Thoracic aorta (tissue), 2 donors: ENCODE measurements around the gene COL11A1. TPM values are rescaled to one million over a fixed set of nuclear protein-coding genes. Genes with fewer than 3 reads are reported as not detected.

Experiments used
- ATAC-seq: fragments of 150-250 bp; one replicate; pipeline ENCODE4 v1.8.0; 2017; ENCODE audit warnings: low read depth; ENCODE audit not compliant: insufficient number of reproducible peaks, low FRiP score
- DNase-seq: peaks from one replicate; pipeline ENCODE4 v3.0.0-alpha.2; 2020; ENCODE audit warnings: low spot score
- H3K27ac ChIP-seq, 2 donors: fragments of 200-600 bp; sonication (generic); 1 replicate in 1 of 2; 2 replicates in 1 of 2; pipeline ENCODE4 v1.5.1; 2016; ENCODE audit warnings: mild to moderate bottlenecking in 2 of 2, moderate library complexity in 2 of 2
- H3K27me3 ChIP-seq: fragments of 200-600 bp; sonication (generic); replicated peaks from 2 replicates; pipeline ENCODE4 v1.6.0; 2016; ENCODE audit warnings: mild to moderate bottlenecking; ENCODE audit not compliant: insufficient read depth
- H3K36me3 ChIP-seq: fragments of 200-600 bp; sonication (generic); one replicate; pipeline ENCODE4 v1.5.1; 2016
- H3K4me1 ChIP-seq, 2 donors: fragments of 200-600 bp; sonication (generic); 1 replicate in 1 of 2; 2 replicates in 1 of 2; pipeline versions ENCODE4 v1.5.1 to v1.6.0; 2016; ENCODE audit warnings: low read depth in 2 of 2, mild to moderate bottlenecking in 1 of 2; ENCODE audit not compliant: control insufficient read depth in 1 of 2
- H3K4me3 ChIP-seq: fragments of 200-600 bp; sonication (generic); 2 replicates; pipeline ENCODE4 v1.5.1; 2016; ENCODE audit warnings: mild to moderate bottlenecking
- H3K9me3 ChIP-seq: fragments of 200-600 bp; sonication (generic); 2 replicates; pipeline ENCODE4 v1.5.1; 2016
- total RNA-seq, 2 donors: library from RNA; depleted of rRNA; stranded (reverse); fragments of >200 nt; gene quantifications; one replicate each; pipeline versions ENCODE4 v1.1.0 to v1.2.3, GENCODE V29; 2016
- TF ChIP-seq, protein P1 (sequence below): fragments of 200-600 bp; sonication (generic); IDR thresholded peaks from one replicate; pipeline ENCODE4 v1.5.1; 2019; ENCODE audit warnings: antibody characterized with exemption

Gene COL11A1
- total RNA-seq, 2 donors from 2014 or later: 0.07 TPM; not detected in 1

DNA sequence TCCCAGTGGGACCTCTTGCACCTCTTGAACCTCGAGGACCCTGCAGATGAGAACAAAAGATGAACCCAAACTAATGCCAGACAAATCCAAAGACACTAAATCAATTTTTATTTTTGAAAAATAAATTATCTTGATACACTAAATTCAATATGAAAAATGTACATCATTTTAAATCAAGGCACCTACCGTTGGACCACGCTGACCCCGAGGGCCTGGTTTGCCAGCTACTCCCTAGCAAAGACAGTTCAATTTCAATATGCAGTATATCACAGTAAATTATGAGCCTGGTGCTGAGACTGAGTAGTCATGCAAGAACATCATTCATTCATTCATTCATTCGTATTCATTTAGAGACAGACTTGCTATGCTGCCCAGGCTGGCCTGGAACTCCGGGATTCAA lies 129.4 kb downstream of the COL11A1 start:
- no peak for ATAC-seq
- TF ChIP-seq, protein P1, sequence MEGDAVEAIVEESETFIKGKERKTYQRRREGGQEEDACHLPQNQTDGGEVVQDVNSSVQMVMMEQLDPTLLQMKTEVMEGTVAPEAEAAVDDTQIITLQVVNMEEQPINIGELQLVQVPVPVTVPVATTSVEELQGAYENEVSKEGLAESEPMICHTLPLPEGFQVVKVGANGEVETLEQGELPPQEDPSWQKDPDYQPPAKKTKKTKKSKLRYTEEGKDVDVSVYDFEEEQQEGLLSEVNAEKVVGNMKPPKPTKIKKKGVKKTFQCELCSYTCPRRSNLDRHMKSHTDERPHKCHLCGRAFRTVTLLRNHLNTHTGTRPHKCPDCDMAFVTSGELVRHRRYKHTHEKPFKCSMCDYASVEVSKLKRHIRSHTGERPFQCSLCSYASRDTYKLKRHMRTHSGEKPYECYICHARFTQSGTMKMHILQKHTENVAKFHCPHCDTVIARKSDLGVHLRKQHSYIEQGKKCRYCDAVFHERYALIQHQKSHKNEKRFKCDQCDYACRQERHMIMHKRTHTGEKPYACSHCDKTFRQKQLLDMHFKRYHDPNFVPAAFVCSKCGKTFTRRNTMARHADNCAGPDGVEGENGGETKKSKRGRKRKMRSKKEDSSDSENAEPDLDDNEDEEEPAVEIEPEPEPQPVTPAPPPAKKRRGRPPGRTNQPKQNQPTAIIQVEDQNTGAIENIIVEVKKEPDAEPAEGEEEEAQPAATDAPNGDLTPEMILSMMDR: no peak
- H3K9me3 ChIP-seq: no peaks in the 10 kb centered on the region
- H3K27ac ChIP-seq: no peak overlapping the region
- no peaks in the 10 kb centered on the region for H3K36me3 ChIP-seq
- H3K27me3 ChIP-seq: no peaks in the 10 kb centered on the region
- no peaks in the 10 kb centered on the region for H3K4me1 ChIP-seq
- H3K4me3 ChIP-seq: no peak overlapping the region
- DNase-seq: no peak

DNA sequence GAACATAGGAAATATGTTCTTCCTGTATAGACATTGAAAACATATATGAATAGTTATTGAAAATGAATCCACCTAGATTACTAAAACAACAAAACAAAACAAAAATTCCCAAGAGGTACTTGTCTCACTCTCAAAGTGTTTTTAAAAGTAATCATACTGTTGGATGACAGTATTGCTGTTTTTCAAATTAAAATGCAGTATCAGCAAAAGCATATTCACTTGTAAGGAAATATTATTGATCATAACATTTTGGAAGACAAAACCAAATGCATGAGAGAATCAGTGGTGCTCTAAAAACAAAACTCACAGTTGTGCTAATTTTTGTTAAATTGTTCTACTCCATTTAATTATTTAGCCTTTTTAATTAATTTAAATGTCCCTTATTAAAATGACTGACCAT lies 131.0 kb downstream of the COL11A1 start:
- no peaks in the 10 kb centered on the region for H3K27me3 ChIP-seq
- H3K4me3 ChIP-seq: no peak overlapping the region
- no peak overlapping the region for H3K27ac ChIP-seq
- ATAC-seq: no peak
- no peaks in the 10 kb centered on the region for H3K4me1 ChIP-seq
- no peaks in the 10 kb centered on the region for H3K36me3 ChIP-seq
- no peaks in the 10 kb centered on the region for H3K9me3 ChIP-seq
- DNase-seq: no peak
- TF ChIP-seq, protein P1: no peak

DNA sequence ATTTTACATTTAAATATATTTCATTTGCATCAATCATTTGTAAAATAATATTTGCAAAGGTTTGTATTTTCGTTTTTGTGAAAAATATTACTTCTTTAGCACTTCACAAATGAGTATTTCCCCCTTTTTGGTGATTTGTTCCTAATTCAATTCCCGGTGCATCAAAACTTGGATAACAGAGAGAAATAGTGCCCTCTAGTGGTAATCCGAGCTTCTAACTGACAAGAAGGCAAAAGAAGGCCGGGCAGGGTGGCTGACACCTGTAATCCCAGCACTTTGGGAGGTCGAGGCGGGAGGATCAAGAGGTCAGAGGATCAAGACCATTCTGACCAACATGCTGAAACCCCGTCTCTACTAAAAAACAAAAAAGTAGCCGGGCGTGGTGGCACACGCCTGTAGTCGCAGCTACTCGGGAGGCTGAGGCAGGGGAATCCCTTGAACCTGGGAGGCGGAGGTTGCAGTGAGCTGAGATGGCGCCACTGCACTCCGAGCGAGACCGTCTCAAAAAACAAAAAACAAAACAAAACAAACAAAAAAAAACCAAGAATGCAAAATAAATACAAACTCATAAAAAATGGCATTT lies 137.7 kb downstream of the COL11A1 start:
- ATAC-seq (no peak), DNase-seq (no peak)
- H3K4me1 ChIP-seq: no peaks in the 10 kb centered on the region
- no peaks in the 10 kb centered on the region for H3K9me3 ChIP-seq
- H3K36me3 ChIP-seq: no peaks in the 10 kb centered on the region
- H3K27ac ChIP-seq: no peak overlapping the region
- no peak overlapping the region for H3K4me3 ChIP-seq
- TF ChIP-seq, protein P1: peak; percentile 31
- H3K27me3 ChIP-seq: no peaks in the 10 kb centered on the region

DNA sequence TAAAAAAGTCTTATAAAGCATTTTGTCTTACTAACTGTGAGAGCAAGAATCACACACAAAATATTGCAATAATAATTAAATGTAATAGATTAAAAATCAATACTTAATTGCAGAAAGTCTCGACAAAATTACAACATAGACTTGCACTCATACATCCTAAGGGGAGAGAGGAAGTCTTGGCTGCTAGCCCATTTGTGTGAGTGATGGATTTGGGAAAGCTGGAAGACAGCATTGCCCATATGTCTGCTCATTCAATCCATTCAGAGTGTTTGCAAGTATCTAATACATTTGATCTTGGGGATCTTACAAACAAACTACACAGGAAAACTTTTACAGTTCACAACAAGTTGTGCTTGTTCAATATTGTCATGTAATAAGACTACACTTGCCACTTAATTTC lies 140.5 kb downstream of the COL11A1 start:
- TF ChIP-seq, protein P1: no peak
- no peak overlapping the region for H3K4me3 ChIP-seq
- H3K4me1 ChIP-seq: no peaks in the 10 kb centered on the region
- H3K27me3 ChIP-seq: no peaks in the 10 kb centered on the region
- DNase-seq (no peak), ATAC-seq (no peak)
- no peaks in the 10 kb centered on the region for H3K9me3 ChIP-seq
- H3K27ac ChIP-seq: no peak overlapping the region
- H3K36me3 ChIP-seq: no peaks in the 10 kb centered on the region

DNA sequence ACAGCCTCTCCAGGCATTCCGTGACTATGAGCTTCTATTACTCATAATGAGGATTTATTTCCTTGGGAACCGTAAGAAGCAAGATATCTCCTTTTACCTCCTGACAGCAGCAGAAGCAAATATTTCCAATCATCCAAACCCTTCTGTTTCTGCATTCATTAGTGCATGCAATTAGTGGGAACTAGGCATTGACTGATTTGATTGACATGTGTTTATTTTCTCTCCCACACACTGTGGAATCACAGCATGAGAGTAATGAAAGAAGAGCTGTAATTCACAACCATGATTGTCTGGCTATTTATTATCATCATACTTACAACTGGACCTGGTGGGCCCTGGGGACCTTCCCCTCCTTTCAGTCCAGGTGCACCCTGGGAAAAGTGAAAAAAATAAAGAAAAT lies 146.8 kb downstream of the COL11A1 start:
- Histone ChIP-seq H3K9me3 (no peaks in the 10 kb centered on the region), H3K4me1 (no peaks in the 10 kb centered on the region), H3K36me3 (no peaks in the 10 kb centered on the region), H3K27me3 (no peaks in the 10 kb centered on the region), H3K27ac (no peak overlapping the region), H3K4me3 (no peak overlapping the region)
- DNase-seq: no peak
- TF ChIP-seq, protein P1: no peak
- ATAC-seq: no peak
